K562 (cell line): ENCODE measurements around the gene EMID1. TPM values are rescaled to one million over a fixed set of nuclear protein-coding genes. Genes with fewer than 3 reads are reported as not detected.

Experiments
- BCOR ChIP-seq: fragments of 450-650 bp; IDR thresholded peaks from 2 replicates; pipeline ENCODE4 v1.6.1; 2016
- CHCHD3 ChIP-seq: fragments of 250-450 bp; sonication (Bioruptor Pico); IDR thresholded peaks from 2 replicates; pipeline ENCODE4 v2.1.2; 2022; ENCODE audit warnings: mild to moderate bottlenecking
- CSDE1 ChIP-seq, 2 experiments: fragments of 450-650 bp; IDR thresholded peaks; 2 replicates each; pipeline ENCODE4 v1.6.1; 2016; ENCODE audit warnings: mild to moderate bottlenecking in 1 of 2
- DDX20 ChIP-seq: fragments of 450-650 bp; IDR thresholded peaks from 2 replicates; pipeline ENCODE4 v1.6.1; 2016; ENCODE audit warnings: missing genetic modification characterization, low read depth, mild to moderate bottlenecking, missing compliant biosample characterization, moderate library complexity
- DPF2 ChIP-seq: fragments of 450-650 bp; IDR thresholded peaks from 2 replicates; pipeline ENCODE4 v1.6.1; 2016
- EP400 ChIP-seq: fragments of 450-650 bp; IDR thresholded peaks from 2 replicates; pipeline ENCODE4 v1.6.1; 2017; ENCODE audit warnings: antibody characterized with exemption, mild to moderate bottlenecking, moderate library complexity
- GATAD2A ChIP-seq: fragments of 450-650 bp; IDR thresholded peaks from 2 replicates; pipeline ENCODE4 v1.6.1; 2017
- HNRNPL ChIP-seq: fragments of 200-400 bp; formaldehyde crosslinking; IDR thresholded peaks from 2 replicates; pipeline ENCODE4 v1.6.1; 2017; ENCODE audit warnings: low read depth, mild to moderate bottlenecking, low read length
- JUND ChIP-seq, 2 experiments: IDR thresholded peaks; 2 replicates in 1 of 2; 3 replicates in 1 of 2; pipeline ENCODE4 v1.6.1; 2011; ENCODE audit warnings: borderline replicate concordance in 2 of 2, low read depth in 2 of 2, low read length in 2 of 2, improper control_type of control experiment in 1 of 2, missing biosample characterization in 1 of 2, missing genetic modification characterization in 1 of 2, missing genetic modification reagents in 1 of 2
- MCM2 ChIP-seq: fragments of 450-650 bp; IDR thresholded peaks from 2 replicates; pipeline ENCODE4 v1.6.1; 2017; ENCODE audit warnings: low read depth, mild to moderate bottlenecking
- MNT ChIP-seq, 2 experiments: fragments of 450-650 bp; conservative IDR thresholded peaks; 2 replicates each; pipeline ENCODE4 v1.6.1; 2017; ENCODE audit warnings: mild to moderate bottlenecking in 2 of 2, moderate library complexity in 2 of 2
- MYBL2 ChIP-seq, 2 experiments: fragments of 450-650 bp in 1 of 2; sonication (generic) in 1 of 2; formaldehyde crosslinking in 1 of 2; IDR thresholded peaks; 2 replicates each; pipeline versions ENCODE4 v1.6.1 to v1.8.1; 2017 to 2022; ENCODE audit warnings: borderline replicate concordance in 1 of 2, inconsistent platforms in 1 of 2, low read depth in 1 of 2, mild to moderate bottlenecking in 1 of 2, missing genetic modification reagents in 1 of 2, moderate library complexity in 1 of 2
- POLR3A ChIP-seq: IDR thresholded peaks from 2 replicates; pipeline ENCODE4 v1.6.1; 2011; ENCODE audit warnings: borderline replicate concordance, mild to moderate bottlenecking, moderate library complexity; ENCODE audit not compliant: insufficient read length, insufficient read depth; ENCODE audit errors: extremely low read depth
- RNF2 ChIP-seq: sonication (generic); IDR thresholded peaks from 2 replicates; pipeline ENCODE4 v1.6.1; 2016
- SMARCE1 ChIP-seq: fragments of 450-650 bp; IDR thresholded peaks from 2 replicates; pipeline ENCODE4 v1.7.1; 2016; ENCODE audit warnings: mild to moderate bottlenecking
- SPI1 ChIP-seq: IDR thresholded peaks from 2 replicates; pipeline ENCODE4 v1.6.1; 2011; ENCODE audit warnings: low read depth, low read length, control low read depth, borderline replicate concordance
- STAT5A ChIP-seq: IDR thresholded peaks from 2 replicates; pipeline ENCODE4 v1.6.1; 2012; ENCODE audit warnings: low read length, inconsistent platforms, borderline replicate concordance
- TAF1 ChIP-seq: IDR thresholded peaks from 2 replicates; pipeline ENCODE4 v1.6.1; 2011; ENCODE audit warnings: mild to moderate bottlenecking, low read length, moderate library complexity; ENCODE audit not compliant: insufficient read depth, control insufficient read depth, severe bottlenecking; ENCODE audit errors: extremely low read depth
- TEAD4 ChIP-seq, 2 experiments: sonication (generic) in 1 of 2; formaldehyde crosslinking in 1 of 2; IDR thresholded peaks; 2 replicates each; pipeline versions ENCODE4 v1.6.1 to v1.8.0; 2012 to 2022; ENCODE audit warnings: borderline replicate concordance in 1 of 2, inconsistent platforms in 1 of 2, low read length in 1 of 2, mild to moderate bottlenecking in 1 of 2, missing genetic modification reagents in 1 of 2
- THAP7 ChIP-seq: fragments of 250-450 bp; sonication (Bioruptor Pico); IDR thresholded peaks from 2 replicates; pipeline ENCODE4 v1.5.0; 2021
- ZFP1 ChIP-seq: fragments of 450-650 bp; formaldehyde crosslinking; IDR thresholded peaks from 2 replicates; pipeline ENCODE4 v1.4.0; 2020; ENCODE audit warnings: mild to moderate bottlenecking, mixed read lengths
- ZFX ChIP-seq: sonication (generic); formaldehyde crosslinking; IDR thresholded peaks from 2 replicates; pipeline ENCODE4 v1.8.0; 2022; ENCODE audit warnings: mild to moderate bottlenecking, missing genetic modification reagents, moderate library complexity
- ZKSCAN8 ChIP-seq: fragments of 200-800 bp; sonication (Bioruptor generic); IDR thresholded peaks from 2 replicates; pipeline ENCODE4 v1.6.1; 2016; ENCODE audit warnings: missing genetic modification characterization, missing compliant biosample characterization
- ZNF24 ChIP-seq: fragments of 450-650 bp; IDR thresholded peaks from 2 replicates; pipeline ENCODE4 v1.6.1; 2016
- ZNF263 ChIP-seq: sonication (generic); formaldehyde crosslinking; IDR thresholded peaks from 2 replicates; pipeline ENCODE4 v1.8.0; 2022; ENCODE audit warnings: mild to moderate bottlenecking, missing genetic modification reagents, borderline replicate concordance
- ZNF408 ChIP-seq: fragments of 250-450 bp; sonication (Bioruptor Pico); IDR thresholded peaks from 2 replicates; pipeline ENCODE4 v1.4.0; 2020; ENCODE audit warnings: low read depth, mild to moderate bottlenecking, moderate library complexity
- polyA plus RNA-seq, 8 experiments: library from polyadenylated mRNA; depleted of rRNA in 4 of 8; stranded (reverse) in 5 of 8; unstranded in 3 of 8; fragments of >200 nt; fragmentation: Nextera tagmentation in 2 of 8; fragmentation: Illumina TruSeq in 1 of 8; extraction: Ambion mirVana in 2 of 8; extraction: Trizol in 1 of 8; gene quantifications; 2 replicates each; pipeline versions ENCODE4 v1.2.1 to v1.2.3, GENCODE V29; 2011 to 2014; ENCODE audit warnings: inconsistent platforms in 1 of 8, missing spikeins in 1 of 8
- total RNA-seq, 7 experiments: library from RNA; depleted of rRNA in 6 of 7; stranded (reverse); fragments of >200 nt in 6 of 7; fragmentation: Illumina TruSeq in 2 of 7; extraction: Trizol in 2 of 7; gene quantifications; 2 replicates each; pipeline versions ENCODE4 v1.2.1 to v1.2.3, GENCODE V29; 2011 to 2021; ENCODE audit warnings: low replicate concordance in 1 of 7

EMID1 gene
- total and polyA plus RNA-seq, 9 of the 15 experiments (the other 6 are each of a cell fraction or from before 2014, with no cell fraction given): 0.15 to 7.2 (median 2.7) TPM

GRCh38 chr22:29206372-29207242, 911 bp downstream of the EMID1 start (continued):
- TF ChIP-seq THAP7 (no peak), ZNF263 (CRISPR knock-in tag) (peak; percentile 87), POLR3A (no peak), HNRNPL (no peak), EP400 (0 out of 2 replicates have a peak, but pooled peaks have one; percentile 4), ZKSCAN8 (CRISPR knock-in tag) (no peak), TAF1 (no peak), MCM2 (no peak), ZFX (CRISPR knock-in tag) (peak; percentile 46; the same call in 1 of the 2 replicates), JUND (IDR thresholded peaks at IDR 0.05; ENCODE audit: borderline replicate concordance, low read depth, low read length) (no peak), JUND (tag; IDR thresholded peaks at IDR 0.05; ENCODE audit: borderline replicate concordance, low read depth, low read length) (no peak), DDX20 (no peak), SPI1 (peak; percentile 45; the same call in 1 of the 2 replicates), MYBL2 (IDR thresholded peaks at IDR 0.05; ENCODE audit: low read depth) (no peak), MYBL2 (CRISPR knock-in tag; IDR thresholded peaks at IDR 0.05; ENCODE audit: borderline replicate concordance) (no peak), MNT (conservative IDR thresholded peaks at IDR 0.05) (0 out of 4 replicates have a peak, but pooled peaks of 1 of the 2 experiments have one; percentile 2), ZNF24 (0 out of 2 replicates have a peak, but pooled peaks have one; percentile 22), CHCHD3 (CRISPR knock-in tag) (no peak), SMARCE1 (0 out of 2 replicates have a peak, but pooled peaks have one; percentile 46), DPF2 (no peak), ZNF408 (no peak), BCOR (0 out of 2 replicates have a peak, but pooled peaks have one; percentile 18), TEAD4 (IDR thresholded peaks at IDR 0.05; ENCODE audit: low read length) (no peak), TEAD4 (CRISPR knock-in tag; IDR thresholded peaks at IDR 0.05; ENCODE audit: borderline replicate concordance) (no peak), STAT5A (no peak), ZFP1 (no peak), GATAD2A (no peak), RNF2 (no peak), CSDE1 (IDR thresholded peaks at IDR 0.05) (no peak)
